ENCODE data around the gene GPC4. TPM values are rescaled to one million over a fixed set of nuclear protein-coding genes. Genes with fewer than 3 reads are reported as not detected.
"Not testable (repeated sequence)": the region's sequence is repeated elsewhere in the genome, so short reads cannot be mapped to it uniquely, and the experiment has no call there.

The GPC4 gene
- total RNA-seq, 1 donor from 2014 or later, result not detected

DNA sequence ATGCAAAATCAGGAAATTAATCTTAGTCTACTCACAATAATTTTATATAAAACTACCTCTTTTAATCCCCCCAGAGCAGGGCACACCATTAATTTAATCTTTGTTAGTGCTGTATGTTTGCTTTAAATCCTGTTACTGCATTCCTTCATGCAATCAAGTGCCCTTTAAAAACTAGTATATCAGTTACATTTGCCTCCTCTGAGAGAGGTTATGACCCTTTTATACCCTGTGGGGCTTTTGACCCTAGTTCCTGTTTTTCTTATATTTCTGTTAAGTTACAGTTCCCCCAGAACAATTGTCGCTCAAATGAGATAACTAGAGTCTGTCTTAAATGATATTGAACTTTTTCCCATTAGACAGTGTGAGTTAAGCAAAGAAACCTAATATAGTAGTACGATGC is 46.2 kb downstream of the GPC4 start:
- intact Hi-C loops (cut with micrococcal nuclease), result no loop called here

DNA sequence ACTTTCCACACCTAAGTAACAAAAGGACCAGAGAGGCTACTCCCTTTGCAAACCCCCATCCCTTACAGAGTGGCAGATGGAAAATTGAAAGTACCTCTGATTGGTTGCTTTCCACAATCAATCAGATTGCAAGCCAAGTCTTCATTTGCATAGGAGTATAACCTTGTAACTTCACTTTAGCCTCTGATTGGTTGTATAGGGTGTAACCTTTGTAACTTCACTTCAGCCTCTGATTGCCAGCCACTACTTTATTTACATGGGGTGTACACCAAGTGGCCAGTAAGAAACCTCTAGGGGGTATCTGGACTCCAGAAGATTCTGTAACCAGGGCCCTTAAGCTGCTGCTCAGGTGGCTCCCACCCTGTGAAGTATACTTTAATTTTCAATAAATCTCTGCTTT is 48.6 kb downstream of the GPC4 start:
- intact Hi-C loops (cut with micrococcal nuclease), result no loop called here

DNA sequence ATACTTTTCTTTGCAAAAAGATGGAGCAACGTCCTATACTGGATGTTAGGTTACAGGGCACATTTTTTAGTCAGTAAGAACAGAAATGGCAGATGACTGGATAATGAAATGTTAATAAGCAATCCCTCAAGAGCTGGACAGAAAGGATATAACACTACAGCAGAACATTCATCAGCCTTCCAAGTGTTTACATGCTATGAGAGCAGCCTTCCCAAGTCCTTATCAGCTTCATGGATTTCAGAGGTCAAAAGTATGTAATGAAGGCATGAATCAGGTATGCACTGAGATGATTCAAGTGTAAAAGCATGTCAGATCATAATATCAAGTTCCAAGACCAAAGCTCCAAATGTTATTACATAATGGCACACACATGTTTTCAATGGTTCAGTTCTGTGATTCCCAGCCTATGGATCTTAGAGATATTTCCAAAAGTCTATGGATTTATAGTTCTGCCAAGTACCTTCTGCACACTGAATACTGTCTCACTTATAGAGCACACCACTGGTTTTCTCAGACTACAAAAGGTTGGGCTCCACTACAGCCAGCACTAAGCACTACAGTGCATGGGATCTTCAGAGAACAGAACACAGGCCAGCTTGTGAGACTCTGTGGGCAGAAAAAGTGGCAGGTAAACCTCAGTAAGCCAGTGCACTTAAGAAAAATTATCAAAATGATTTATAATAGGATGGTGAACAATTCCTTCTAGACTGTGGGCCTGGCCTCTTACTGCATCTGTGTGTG is 49.2 kb downstream of the GPC4 start:
- intact Hi-C loops (cut with micrococcal nuclease), result no loop called here

DNA sequence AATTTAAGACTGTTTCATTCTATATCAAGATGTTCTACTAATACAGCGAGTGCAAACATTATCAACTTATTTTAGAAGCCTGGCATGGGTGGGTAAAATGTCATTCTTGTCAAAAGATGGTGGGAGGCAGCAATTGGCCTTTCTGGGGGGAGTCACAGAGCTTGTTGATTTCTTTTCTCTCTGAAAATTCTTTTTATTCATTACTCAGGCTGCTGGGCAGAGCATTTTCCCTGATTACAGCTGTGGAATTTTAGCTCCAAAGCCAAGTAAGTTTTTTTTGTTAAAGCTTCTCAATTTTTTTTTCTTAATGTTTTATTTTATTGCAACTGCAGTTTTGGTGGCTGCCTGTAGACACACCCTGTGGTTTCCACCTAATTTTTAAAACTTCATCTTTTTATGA is 50.4 kb downstream of the GPC4 start:
- intact Hi-C loops (cut with micrococcal nuclease), result no loop called here

DNA sequence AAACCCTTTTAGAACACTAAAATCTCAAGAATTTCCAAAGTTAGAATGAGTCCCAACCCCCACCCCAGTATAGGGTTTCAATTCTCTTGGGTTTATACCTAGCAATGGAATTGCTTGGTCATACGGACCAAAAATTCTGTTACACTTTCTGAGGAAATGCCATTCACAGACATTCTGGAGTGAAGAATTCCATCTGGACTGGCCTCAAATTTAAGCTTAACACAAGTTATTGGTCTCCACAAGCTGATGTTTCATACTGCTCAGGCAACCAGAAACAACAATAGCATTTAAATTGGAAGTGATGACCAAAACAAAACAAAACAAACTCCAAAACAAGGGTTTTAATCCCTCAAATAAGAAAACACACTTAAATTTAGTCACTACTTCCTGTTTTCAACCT is 51.1 kb downstream of the GPC4 start:
- intact Hi-C loops (cut with micrococcal nuclease), result no loop called here

DNA sequence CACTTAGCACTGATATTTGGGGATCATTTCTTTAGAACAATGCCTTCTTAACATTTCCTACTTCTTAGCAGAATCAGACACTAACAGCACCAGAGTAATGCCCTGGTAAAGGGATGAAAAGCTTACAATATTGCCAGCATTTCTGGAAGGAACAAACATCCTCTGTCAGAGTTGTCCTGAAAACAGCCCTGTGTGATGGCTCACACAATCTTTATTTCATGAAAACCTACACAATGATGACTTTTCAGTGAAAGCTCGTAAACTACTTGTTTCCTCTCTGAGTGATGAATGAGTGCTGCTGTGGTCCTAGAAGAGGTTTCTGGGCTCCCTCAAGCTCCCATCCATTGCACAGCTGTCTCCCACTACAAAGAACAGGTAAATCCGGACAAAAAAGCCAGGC is 52.8 kb downstream of the GPC4 start:
- intact Hi-C loops (cut with micrococcal nuclease), result no loop called here

DNA sequence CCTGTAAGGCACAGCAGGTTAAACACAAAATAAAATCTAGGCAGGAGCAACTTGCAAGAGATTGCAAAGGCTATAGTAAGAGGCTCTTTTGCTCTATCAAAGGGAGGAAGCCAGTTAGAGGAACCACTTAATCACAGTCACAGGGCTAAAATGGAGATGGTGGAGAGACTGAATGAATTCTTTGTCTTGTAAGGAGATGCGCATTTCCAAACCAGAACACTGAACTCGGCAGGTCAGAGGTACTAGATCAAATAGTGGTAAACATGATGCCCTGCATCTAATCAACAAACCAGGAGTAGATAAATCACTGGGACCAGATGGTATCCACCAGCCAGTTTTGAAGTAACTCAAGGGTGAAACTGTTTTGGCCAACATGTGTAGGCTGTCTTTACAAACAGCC is 55.8 kb downstream of the GPC4 start:
- intact Hi-C loops (cut with micrococcal nuclease), result no loop called here

DNA sequence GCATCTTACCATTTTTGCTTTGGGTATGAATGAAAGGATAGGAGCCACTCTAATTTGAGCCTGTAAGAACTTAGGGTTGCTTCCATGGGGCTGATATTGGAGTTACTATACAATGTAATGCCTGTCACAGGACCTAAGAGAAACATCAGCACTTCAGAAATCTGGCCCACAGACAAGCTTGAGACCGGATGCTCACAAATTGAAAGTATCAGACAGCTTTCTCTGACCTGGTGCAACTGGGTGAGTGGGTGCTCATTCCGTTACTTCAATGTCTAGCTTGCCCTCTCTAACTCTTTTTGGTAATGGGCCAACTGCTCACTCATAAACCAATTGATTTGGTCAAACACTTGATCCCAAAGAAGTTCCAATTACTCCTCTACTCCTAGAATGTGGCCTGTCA is 62.1 kb downstream of the GPC4 start:
- intact Hi-C loops (cut with micrococcal nuclease), result no loop called here

DNA sequence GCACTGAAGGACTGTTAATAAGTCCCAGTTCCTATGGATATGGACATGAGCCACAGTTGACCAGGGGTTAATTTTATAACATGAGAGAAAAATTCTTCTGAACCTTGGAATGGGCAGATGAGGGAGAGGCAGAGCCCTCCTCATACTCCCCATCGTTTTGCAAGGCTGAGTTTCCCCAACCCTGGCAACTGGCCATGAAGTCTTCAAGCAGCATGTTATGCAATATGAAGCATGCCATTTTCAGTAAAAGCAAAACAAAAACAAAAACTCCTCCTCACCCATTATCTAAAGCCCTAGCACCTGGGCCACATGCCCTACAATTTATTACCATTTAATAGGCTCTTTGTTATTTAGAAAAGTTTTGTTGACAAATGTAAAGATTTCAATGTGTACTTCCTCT is 64.5 kb downstream of the GPC4 start:
- intact Hi-C loops (cut with micrococcal nuclease), result no loop called here

DNA sequence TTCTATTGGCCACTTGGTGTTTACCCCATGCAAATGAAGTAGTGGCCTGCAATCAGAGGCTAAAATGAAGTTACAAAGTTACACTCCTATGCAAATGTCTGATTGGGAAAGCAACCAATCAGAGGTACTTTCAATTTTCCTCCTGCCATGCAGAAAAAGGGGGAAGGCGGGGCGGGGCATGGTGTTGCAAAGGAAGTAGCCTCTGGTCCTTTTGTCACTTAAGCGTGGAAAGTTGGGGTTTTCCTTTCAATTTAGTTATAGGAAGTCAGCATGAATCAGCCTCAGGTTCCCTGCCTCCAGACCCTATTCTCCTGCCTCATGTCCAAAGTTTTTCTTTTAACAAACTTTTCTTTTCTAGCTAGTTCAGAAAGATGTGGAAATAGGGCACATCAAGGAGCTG is 69.3 kb downstream of the GPC4 start:
- intact Hi-C loops (cut with micrococcal nuclease), result no loop called here

DNA sequence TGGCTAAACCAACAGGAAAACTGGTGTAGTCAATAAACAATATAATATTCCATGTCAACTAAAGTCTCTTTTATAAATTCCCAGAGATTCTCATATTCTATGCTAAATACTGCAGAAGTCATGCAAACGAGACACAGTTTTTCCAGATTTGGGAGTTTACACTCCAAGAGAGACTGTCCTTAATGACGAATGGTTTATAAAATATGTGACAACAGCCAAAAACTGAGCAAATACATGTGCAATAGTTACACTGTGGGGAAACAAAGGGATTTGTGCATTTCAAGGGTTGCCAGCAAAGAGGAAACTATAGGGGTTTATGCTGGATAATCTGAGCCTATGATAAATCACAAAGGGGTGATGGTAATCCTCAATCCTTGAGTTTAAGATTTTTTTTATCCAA is 75.7 kb downstream of the GPC4 start:
- intact Hi-C loops (cut with micrococcal nuclease), result no loop called here

DNA sequence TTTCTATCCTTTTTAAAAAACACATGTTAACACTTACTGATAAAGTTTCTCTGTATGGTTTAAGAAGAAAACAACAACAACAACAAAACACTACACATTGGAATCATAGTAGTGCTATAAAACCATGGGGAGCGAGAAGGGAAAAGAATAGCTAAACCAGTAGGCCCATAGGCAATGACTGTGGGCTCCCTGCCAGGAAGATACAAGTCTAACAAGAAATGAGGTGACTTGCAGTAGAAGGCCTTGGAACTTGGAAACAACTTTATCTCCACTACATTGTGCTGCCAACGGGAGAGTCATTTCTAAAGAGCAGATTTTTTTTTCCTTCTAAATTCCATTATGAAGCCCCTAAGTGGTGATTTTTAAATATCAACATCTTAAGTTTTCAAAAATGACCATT is 78.0 kb downstream of the GPC4 start:
- intact Hi-C loops (cut with micrococcal nuclease), result no loop called here

DNA sequence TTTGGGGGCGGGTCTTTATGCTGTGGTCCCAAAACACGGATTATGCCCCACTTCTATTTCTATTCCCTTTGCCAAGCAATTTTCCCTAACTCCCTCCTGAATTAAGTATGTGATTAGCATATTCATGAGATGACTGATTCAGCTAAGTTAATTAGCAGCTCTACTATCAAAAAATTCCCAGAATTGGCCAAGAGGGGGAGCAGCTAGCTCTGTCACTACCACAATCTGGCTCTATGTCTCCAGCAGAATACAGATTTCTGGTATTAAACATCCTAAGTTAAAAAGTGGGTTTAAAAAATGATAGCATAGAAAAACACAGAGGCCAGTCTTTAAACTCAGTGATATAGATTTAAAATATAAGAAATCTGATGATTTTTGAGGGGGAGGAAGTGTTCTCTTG is 80.3 kb downstream of the GPC4 start:
- intact Hi-C loops (cut with micrococcal nuclease), result loop anchor here (1.0 kb wide), 1 partner anchor 335 kb away; no protein-coding TSS in a partner anchor

DNA sequence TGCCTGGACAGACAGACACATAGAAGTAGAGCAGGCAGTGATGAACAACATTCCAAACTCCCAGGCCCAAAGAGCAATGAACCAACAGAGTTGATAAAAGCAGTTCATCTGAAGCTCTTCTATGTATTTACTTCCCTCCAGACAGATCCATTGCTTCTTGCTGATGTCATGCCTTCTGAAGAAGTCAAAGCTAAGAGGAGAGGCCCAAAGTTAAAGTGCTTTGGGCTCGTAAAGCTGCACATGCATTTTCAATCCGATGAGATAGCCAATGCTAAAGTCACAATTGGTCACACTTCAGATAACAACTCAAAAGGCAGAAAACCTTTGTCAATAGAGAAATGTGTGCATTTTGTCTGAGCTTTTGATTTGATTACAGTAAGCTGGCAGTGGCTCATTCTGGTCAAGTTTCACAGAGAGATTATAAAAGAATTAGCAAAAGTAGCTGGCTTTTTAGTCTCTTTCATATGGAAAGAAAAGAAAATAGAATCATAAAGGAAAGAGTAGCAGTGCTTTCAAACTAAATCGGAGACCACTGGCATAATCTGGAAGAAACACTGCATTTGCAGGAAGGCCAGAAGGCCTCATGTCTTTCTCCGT is 82.0 kb downstream of the GPC4 start:
- intact Hi-C loops (cut with micrococcal nuclease), result no loop called here

DNA sequence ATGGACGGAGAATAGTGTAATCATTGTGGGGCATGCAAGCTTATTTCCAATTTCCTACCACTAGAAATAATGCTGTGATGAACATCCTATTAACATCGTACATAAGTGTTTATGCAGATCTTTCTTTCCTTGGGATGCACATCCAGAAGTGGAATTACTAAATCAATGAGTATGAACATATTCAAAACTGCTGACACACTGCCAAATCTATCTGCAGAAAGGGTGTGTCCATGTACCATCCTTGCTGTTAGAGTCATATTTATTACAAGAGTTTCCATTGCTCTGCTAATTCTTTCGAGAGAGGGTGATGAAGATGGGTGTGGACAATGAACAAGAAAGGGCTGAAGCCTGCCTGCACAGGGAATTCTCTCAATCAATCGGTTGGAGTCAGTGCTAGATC is 82.6 kb downstream of the GPC4 start:
- intact Hi-C loops (cut with micrococcal nuclease), result no loop called here

DNA sequence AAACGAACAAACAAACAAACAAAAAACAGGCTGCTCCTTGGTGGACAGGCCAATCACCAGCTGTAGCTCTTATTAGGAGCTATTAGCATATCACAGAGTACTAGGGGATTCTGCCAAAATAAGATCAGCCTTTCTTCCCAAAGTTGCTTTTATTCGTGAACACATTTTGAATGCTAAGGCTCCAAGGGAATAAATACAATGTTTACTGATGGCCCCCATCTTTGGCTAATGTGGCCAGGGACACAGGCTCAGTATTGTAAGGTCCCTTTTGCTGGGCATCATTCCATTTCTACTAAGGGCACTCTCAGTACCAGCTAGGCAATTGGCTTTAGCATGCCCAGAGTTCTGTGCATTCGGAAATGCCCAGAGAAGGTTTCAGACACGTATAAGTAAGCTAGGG is 84.3 kb downstream of the GPC4 start:
- intact Hi-C loops (cut with micrococcal nuclease), result no loop called here

DNA sequence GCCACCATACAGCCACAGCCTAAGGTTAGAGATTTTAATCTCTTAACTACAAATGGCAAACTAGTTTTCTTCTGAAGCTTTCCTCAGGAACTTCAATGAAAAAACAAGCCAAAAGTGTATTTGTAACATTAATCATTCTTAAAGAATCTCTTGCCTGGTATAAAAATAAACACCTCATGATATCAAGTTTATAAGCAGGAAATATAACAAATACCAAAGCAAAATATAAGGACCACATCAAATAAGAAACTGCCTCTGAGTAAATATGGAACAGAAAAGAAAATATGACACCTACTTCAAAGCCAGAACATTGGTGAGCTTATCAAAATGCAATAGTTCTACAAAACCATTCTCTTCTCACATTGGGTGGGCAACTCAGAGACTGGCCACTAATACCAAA is 89.9 kb downstream of the GPC4 start:
- intact Hi-C loops (cut with micrococcal nuclease), result no loop called here

DNA sequence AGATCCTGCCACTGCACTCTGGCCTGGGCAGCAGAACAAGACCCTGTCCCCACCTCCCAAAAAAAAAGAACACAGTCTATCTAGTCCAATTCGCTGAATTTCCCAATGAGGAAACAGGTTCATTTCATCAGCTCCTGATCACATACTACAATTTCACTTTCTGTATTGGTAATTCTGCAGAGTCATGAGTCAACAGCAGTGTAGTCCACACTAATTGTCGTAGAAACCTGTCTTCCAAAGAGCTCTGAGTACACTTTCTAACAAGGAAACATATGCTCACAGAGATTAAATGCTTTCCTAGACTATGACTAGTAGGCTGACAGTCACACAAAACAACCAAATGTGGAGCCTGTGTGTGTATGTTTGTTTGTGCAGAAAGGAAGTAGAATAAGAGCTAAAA is 91.9 kb downstream of the GPC4 start:
- intact Hi-C loops (cut with micrococcal nuclease), result no loop called here

DNA sequence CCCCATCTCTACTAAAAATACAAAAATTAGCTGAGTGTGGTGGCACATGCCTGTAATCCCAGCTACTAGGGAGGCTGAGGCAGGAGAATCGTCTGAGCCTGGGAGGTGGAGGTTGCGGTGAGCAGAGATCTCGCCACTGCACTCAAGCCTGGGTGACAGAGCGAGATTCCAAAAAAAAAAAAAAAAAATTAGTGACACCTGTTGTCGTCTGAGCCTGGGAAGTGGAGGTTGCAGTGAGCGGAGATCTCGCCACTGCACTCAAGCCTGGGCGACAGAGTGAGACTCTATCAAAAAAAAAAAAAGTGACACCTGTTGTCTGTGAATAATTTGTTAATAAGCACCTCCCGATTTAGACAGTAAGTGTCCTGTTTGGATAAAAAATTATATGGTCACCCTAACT is 93.0 kb downstream of the GPC4 start:
- intact Hi-C loops (cut with micrococcal nuclease), result not testable (repeated sequence)

DNA sequence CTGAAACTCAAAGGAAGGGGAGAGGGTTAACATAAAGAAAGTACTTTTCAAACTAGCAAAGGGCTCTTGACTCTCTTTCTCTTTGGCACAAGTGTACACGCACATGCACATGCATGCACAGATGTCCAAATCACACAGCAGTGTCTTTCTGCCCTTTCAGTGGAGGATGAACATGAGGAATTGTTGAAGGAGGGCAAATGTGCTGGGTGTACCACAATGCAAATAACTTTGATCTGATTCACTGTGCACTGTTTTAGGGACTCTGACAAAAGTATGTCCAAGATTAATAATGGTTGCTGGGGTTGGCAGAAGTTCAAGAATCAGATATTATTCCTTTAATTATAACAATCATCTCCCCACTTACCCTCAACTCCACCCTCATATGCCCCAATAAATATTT is 93.8 kb downstream of the GPC4 start:
- intact Hi-C loops (cut with micrococcal nuclease), result no loop called here

DNA sequence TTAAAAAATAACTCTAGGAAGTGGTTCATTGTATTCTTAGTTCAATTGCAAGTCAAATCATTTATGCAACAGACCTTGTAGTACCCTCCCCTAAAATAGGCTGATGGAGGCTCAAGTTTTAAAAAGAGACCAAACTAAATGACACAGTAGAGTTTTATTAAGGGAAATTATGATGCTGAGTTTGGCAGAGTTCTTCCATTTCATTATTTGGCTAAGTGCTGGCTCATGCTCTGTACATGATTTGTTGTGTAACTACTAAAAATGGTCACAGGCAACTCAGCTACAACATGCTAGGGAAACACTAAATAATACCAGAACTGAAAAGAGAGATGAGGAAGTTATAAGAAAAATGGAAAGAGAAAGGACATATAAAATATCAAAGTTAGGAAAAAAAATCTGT is 101.0 kb downstream of the GPC4 start:
- intact Hi-C loops (cut with micrococcal nuclease), result no loop called here

DNA sequence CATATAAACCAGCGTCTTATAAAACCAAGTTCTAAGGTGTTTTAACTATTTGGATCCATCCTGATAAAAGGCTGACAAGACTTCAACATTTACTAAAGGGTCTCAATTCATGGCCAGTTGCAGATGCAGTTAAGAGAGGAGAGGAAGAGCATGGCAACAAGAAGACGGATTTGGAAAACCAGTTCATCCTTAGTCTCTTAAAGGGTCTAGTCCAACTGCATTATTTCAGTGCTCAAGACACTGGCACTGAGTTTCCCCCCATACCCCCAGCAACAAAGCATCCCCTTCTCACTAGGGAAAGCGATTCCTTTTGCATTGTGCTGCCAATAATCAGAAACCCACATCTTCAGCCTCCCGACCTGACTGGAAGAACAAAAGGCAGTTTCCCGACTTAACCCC is 106.8 kb downstream of the GPC4 start:
- intact Hi-C loops (cut with micrococcal nuclease), result no loop called here
